ENCODE results near the gene HOXA4.

Gene HOXA4

GRCh38 chr7:27108390-27109127, 22.0 kb downstream of the HOXA4 start:
- Histone ChIP-seq H3K27me3 (peaks cover 100% of the 10 kb centered on the region), H3K9me3 (no peaks in the 10 kb centered on the region), H3K4me1 (no peaks in the 10 kb centered on the region), H3K4me3 (ENCODE audit: low read depth, low read length) (no peak overlapping the region), H3K36me3 (no peaks in the 10 kb centered on the region)
- TF ChIP-seq CTCF (IDR thresholded peaks at IDR 0.05; ENCODE audit: low read depth, low read length) = no peak
- DNase-seq = no peak

DNA sequence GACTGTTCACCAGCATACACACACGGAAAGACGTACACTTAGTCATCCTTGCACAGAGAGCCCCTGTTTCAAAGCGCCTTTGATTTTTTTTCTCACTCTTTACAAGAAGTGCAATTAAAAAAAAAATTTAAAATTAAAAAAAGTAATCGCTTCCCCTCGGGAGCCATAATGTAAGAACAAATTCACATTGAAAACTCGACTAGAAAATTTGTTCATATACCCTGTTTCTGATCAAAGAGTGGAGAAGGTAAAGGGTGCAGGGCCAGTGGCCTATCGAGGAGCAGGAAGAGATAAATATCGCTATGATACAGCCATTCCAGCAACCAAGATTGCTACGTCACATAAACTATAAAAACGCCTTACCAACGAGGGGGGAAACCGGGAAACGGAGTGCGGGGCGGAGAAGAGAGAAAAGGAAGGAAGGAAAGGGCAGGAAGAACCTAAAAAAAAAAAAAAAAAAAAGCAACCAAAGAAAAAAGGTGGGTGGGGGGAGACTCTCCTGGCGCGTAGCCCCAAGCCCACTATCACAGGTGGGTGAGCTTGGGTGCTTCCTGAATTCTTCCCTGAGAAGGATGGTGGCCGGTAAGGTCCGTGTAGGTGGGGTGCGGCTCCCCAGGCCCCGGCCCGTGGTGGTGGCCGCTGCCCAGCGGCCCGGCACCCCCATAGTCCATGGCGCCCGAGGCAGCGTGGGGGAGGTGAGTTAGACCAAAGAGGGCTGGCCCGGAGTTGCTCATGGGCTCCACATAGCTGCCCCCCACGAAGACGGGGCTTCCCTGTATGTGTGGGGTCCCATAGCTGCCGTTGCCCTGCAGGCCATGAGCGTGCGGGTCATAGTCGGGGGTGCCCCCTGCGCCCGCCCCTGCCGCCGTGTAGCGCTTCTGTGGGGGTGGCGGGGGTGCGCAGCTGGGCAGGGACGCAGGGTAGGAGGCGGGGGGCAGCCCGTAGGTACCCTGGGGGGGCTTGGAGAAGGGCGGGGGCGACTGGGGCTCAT, 22.9 kb downstream of the HOXA4 start:
- no peak overlapping the region for H3K4me3 ChIP-seq (ENCODE audit: low read depth, low read length)
- no peaks in the 10 kb centered on the region for H3K9me3 ChIP-seq
- no peaks in the 10 kb centered on the region for H3K36me3 ChIP-seq
- no peaks in the 10 kb centered on the region for H3K4me1 ChIP-seq
- peaks cover 100% of the 10 kb centered on the region for H3K27me3 ChIP-seq
- TF ChIP-seq CTCF (IDR thresholded peaks at IDR 0.05; ENCODE audit: low read depth, low read length) = no peak
- DNase-seq = no peak

GRCh38 chr7:27106901-27107240, 23.7 kb downstream of the HOXA4 start:
- no peak for TF ChIP-seq CTCF (IDR thresholded peaks at IDR 0.05; ENCODE audit: low read depth, low read length)
- peaks cover 100% of the 10 kb centered on the region for H3K27me3 ChIP-seq
- no peak for DNase-seq
- no peaks in the 10 kb centered on the region; the same call in 1 of the 2 replicates for H3K9me3 ChIP-seq
- H3K4me1 ChIP-seq = no peaks in the 10 kb centered on the region
- no peak overlapping the region for H3K4me3 ChIP-seq (ENCODE audit: low read depth, low read length)
- H3K36me3 ChIP-seq = no peaks in the 10 kb centered on the region

DNA sequence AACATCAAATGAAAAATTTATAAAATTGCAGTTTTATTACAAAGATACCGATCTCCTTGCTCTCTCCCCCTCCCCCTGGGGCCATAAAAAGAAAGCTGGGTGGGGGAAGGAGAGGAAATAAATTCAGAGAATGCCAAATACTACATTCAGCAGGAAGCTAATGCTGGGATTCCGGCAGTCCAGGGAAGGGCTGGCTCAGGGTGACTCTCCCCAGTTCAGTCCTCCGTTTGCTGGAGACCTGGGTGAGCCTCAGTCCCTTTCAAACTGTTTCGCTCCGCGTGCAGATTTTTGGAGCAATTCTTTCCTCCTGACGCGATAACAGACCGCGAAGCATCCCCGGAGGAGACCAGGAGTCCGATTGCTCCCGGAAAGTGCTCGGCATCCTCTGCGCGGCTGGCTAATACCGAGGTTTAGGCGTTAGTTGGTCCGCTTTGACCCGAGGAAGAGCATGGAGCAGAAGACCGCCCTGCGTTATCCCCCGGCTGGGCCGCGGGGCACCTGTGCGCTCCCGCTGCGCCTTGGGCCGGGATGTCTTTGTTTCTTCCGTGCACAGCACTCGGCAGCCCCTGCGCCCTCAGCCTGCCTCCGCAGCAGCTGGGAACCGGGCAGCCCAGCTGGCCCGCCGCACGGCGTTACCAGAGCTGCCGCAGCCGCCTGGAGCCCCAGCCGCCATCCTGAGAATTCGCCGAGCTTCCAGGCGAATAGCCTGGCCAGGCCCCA, 24.2 kb downstream of the HOXA4 start:
- no peak for DNase-seq
- no peaks in the 10 kb centered on the region for H3K36me3 ChIP-seq
- TF ChIP-seq CTCF (IDR thresholded peaks at IDR 0.05; ENCODE audit: low read depth, low read length) = no peak
- peaks cover 100% of the 10 kb centered on the region for H3K27me3 ChIP-seq
- H3K4me3 ChIP-seq (ENCODE audit: low read depth, low read length) = no peak overlapping the region
- no peaks in the 10 kb centered on the region; the same call in 1 of the 2 replicates for H3K9me3 ChIP-seq
- H3K4me1 ChIP-seq = no peaks in the 10 kb centered on the region

GRCh38 chr7:27105301-27106031, 25.1 kb downstream of the HOXA4 start:
- Histone ChIP-seq H3K27me3 (peaks cover 100% of the 10 kb centered on the region), H3K4me1 (no peaks in the 10 kb centered on the region), H3K4me3 (ENCODE audit: low read depth, low read length) (no peak overlapping the region), H3K9me3 (no peaks in the 10 kb centered on the region; the same call in 1 of the 2 replicates), H3K36me3 (no peaks in the 10 kb centered on the region)
- TF ChIP-seq CTCF (IDR thresholded peaks at IDR 0.05; ENCODE audit: low read depth, low read length) = no peak
- DNase-seq = no peak
